ENCODE data around the gene KRTAP3-3.

DNA sequence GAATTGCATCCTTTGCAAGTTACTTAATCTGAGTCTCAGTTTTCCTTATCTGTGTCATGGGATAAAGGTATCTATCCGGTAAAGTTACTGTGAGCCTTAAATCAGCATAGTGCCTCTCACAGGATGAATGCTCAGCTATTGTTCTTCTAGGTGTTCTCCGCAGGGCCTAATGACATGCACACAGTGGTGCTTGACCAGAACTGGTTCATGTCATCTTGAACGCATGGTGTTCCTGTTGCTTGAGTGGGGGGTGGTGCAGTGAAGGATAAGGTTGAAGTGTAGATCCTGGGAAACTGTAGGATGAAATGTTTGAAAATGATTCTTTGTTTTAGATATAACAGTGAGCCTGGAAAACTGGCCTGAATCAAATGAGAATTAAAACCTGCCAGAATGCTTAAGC is 13.8 kb downstream of the KRTAP3-3 start:
- TF ChIP-seq EP300 (IDR thresholded peaks at IDR 0.05) = no peak
- TF ChIP-seq CTCF (IDR thresholded peaks at IDR 0.05) = no peak
- TF ChIP-seq POLR2A (IDR thresholded peaks at IDR 0.05) = no peak
